ENCODE results near the gene CAMSAP1. TPM values are rescaled to one million over a fixed set of nuclear protein-coding genes. Genes with fewer than 3 reads are reported as not detected.
"Not testable (repeated sequence)": the region's sequence is repeated elsewhere in the genome, so short reads cannot be mapped to it uniquely, and the experiment has no call there.

CAMSAP1 gene
- total and polyA plus RNA-seq, 11 donors, result 10.9 to 38.3 (median 19.9) TPM

DNA sequence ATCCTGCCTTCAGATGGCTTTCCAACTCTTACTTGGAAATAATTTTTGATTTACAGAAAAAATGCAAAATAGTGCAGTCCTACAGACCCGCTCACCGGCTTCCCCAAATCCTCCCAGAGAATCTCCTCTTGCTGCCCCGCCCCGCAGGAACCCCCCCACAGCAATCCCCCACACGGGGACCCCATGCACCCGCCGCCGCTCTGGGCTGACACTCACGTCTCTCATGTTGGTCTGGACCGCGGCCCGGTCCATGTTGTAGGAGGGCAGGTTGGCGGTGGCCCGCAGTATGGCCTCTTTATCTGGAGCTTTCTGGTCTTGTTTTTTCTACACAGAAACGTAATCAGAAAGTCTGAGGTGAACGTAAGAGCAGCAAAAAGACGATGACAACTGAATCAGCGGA, 40.2 kb upstream of the CAMSAP1 start:
- 88 to 94% (median 92%) methylated on average over 18 of the region's 18 CpGs for WGBS, 4 donors
- ATAC-seq, result no peak

DNA sequence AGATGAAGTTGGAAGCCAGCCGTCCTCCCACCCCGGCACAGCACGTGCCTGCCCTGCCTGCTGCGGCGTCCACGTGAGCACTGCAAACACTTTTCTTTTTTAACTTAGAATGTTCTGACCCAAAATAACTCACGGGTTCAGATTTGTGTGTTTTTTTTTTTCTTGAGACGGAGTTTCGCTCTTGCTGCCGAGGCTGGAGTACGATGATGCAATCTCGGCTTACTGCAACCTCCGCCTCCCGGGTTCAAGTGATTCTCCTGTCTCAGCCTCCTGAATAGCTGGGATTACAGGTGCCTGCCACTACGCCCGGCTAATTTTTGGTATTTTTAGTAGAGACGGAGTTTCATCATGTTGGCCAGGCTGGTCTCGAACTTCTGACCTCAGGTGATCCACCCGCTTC, 39.8 kb upstream of the CAMSAP1 start:
- H3K27me3 ChIP-seq, H3K9me3 ChIP-seq, H3K27ac ChIP-seq, DNase-seq, ATAC-seq, H3K4me3 ChIP-seq: not testable (repeated sequence)
- Histone ChIP-seq H3K4me1 (peaks cover 0 to 17% (median 4%) of the 10 kb centered on the region in 12 donors), H3K36me3 (peaks cover 0 to 100% (median 94%) of the 10 kb centered on the region in 9 donors)
- WGBS, 4 donors, result 93 to 97% (median 95%) methylated on average over 19 of the region's 19 CpGs
- intact Hi-C loops (cut with DNase I), result loop anchor here in 2 of 10 donors (5.0 to 10.0 kb wide), 2 partner anchors 35 to 82 kb away; no protein-coding TSS in a partner anchor

More for the DNA sequence above, 40.2 kb upstream of the CAMSAP1 start:
- H3K9me3 ChIP-seq, result no peaks in the 10 kb centered on the region
- TF ChIP-seq POLR2A (IDR thresholded peaks at IDR 0.05), result no peak
- TF ChIP-seq, protein P1, sequence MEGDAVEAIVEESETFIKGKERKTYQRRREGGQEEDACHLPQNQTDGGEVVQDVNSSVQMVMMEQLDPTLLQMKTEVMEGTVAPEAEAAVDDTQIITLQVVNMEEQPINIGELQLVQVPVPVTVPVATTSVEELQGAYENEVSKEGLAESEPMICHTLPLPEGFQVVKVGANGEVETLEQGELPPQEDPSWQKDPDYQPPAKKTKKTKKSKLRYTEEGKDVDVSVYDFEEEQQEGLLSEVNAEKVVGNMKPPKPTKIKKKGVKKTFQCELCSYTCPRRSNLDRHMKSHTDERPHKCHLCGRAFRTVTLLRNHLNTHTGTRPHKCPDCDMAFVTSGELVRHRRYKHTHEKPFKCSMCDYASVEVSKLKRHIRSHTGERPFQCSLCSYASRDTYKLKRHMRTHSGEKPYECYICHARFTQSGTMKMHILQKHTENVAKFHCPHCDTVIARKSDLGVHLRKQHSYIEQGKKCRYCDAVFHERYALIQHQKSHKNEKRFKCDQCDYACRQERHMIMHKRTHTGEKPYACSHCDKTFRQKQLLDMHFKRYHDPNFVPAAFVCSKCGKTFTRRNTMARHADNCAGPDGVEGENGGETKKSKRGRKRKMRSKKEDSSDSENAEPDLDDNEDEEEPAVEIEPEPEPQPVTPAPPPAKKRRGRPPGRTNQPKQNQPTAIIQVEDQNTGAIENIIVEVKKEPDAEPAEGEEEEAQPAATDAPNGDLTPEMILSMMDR (IDR thresholded peaks at IDR 0.05), result no peak
- intact Hi-C loops (cut with DNase I), result loop anchor here in 2 of 10 donors (5.0 to 10.0 kb wide), 2 partner anchors 35 to 83 kb away; no protein-coding TSS in a partner anchor
- no peak overlapping the region for H3K27ac ChIP-seq
- H3K27me3 ChIP-seq, result no peaks in the 10 kb centered on the region
- DNase-seq, result no peak
- H3K36me3 ChIP-seq, result peaks cover 0 to 100% (median 94%) of the 10 kb centered on the region in 9 donors
- H3K4me1 ChIP-seq, result peaks cover 0 to 12% (median under 1%) of the 10 kb centered on the region in 12 donors
- H3K4me3 ChIP-seq, result no peak overlapping the region

DNA sequence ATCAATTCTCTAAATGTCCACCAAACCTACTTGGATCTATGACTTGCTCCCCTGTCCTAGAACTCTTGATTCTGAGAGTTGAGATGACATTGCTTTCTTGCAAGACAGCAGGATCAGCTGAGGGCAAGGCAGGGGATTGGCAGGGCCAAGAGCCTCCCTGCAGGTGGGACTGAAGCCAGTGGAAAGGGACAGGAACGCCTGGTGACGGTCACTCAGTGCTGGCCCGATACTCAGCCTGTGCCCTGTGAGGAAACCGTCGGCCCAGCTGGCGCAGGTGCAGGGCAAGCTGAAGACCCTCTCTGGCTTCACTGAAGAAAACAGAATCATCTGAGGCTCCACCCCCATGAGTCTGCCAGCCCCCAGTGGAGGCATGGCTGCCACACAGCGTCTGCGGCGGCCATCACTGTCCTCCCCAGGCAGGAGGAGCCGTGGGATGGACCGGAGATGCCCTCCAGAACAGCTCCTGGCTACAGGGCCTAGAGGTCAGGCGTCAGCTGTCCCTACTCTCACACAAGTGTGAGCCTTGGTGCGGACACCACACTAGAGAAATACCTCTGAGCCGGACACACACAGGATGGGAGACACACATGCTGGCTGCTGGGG, 39.1 kb upstream of the CAMSAP1 start:
- H3K27ac ChIP-seq, result no peak overlapping the region
- ATAC-seq, result peak in 3 of 4 donors; percentile 38 to 60 (median 47)

DNA sequence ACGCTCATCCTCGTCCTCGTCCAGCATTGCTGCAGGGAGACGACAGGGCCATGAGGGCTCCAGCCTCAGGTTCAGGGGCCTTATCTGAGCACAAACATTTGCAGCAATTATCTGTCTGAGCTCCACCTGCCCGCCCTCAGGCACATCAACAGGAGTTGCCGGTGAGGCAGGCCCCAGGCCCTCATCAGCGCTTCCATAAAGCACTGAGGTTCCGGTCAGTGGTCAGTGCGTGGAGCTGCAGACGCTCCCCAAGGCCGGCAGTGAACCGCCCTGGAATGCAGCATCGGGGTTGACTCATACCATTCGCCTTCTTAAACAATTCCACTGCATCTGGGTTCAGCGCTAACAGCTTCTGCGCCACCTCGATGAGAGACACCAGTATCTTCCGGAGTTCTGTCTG, 38.6 kb upstream of the CAMSAP1 start:
- no peaks in the 10 kb centered on the region for H3K9me3 ChIP-seq
- 85 to 93% (median 92%) methylated on average over 17 to 18 of the region's 18 CpGs for WGBS, 4 donors
- H3K36me3 ChIP-seq, result peaks cover 0 to 98% (median 89%) of the 10 kb centered on the region in 9 donors
- intact Hi-C loops (cut with DNase I), result loop anchor here in 2 of 10 donors (5.0 to 10.0 kb wide), 2 partner anchors 34 to 81 kb away; no protein-coding TSS in a partner anchor
- ATAC-seq (no peak), DNase-seq (no peak)
- no peak overlapping the region for H3K4me3 ChIP-seq
- H3K27ac ChIP-seq, result no peak overlapping the region
- no peaks in the 10 kb centered on the region for H3K27me3 ChIP-seq
- TF ChIP-seq POLR2A (IDR thresholded peaks at IDR 0.05), result no peak
- TF ChIP-seq, protein P1 (IDR thresholded peaks at IDR 0.05), result no peak
- peaks cover 0 to 23% (median 11%) of the 10 kb centered on the region in 12 donors for H3K4me1 ChIP-seq

More for the DNA sequence above, 39.1 kb upstream of the CAMSAP1 start:
- no peaks in the 10 kb centered on the region for H3K27me3 ChIP-seq
- TF ChIP-seq, protein P1 (IDR thresholded peaks at IDR 0.05), result no peak
- TF ChIP-seq POLR2A (IDR thresholded peaks at IDR 0.05), result no peak
- 62 to 91% (median 81%) methylated on average over 5 to 14 of the region's 14 CpGs for WGBS, 4 donors
- intact Hi-C loops (cut with DNase I), result loop anchor here in 2 of 10 donors (5.0 to 10.0 kb wide), 2 partner anchors 34 to 82 kb away; no protein-coding TSS in a partner anchor
- no peaks in the 10 kb centered on the region for H3K9me3 ChIP-seq
- no peak overlapping the region for H3K4me3 ChIP-seq
- H3K4me1 ChIP-seq, result peaks cover 0 to 20% (median 10%) of the 10 kb centered on the region in 12 donors
- peaks cover 0 to 98% (median 93%) of the 10 kb centered on the region in 9 donors for H3K36me3 ChIP-seq
- no peak for DNase-seq
